HT1080 (cell line): ENCODE measurements around the gene SMARCAL1. TPM values are rescaled to one million over a fixed set of nuclear protein-coding genes. Genes with fewer than 3 reads are reported as not detected.
A peak's percentile ranks its signal among the peaks of the same experiment; 100 is the strongest.

ENCODE experiments used
- DNase-seq: peaks from one replicate; pipeline ENCODE4 v3.0.0-alpha.2; 2015; ENCODE audit warnings: low read depth
- total RNA-seq: library from RNA; depleted of rRNA; stranded (reverse); fragments of >200 nt; shearing (Covaris generic); gene quantifications from 2 replicates; pipeline ENCODE4 v1.2.3, GENCODE V29; 2014

Gene SMARCAL1
- total RNA-seq, 1 experiment from 2014 or later, result 14.6 TPM

GRCh38 chr2:216392945-216393840 is 19.1 kb upstream of the SMARCAL1 start:
- DNase-seq, result no peak

GRCh38 chr2:216394881-216395280 is 17.4 kb upstream of the SMARCAL1 start:
- no peak for DNase-seq

DNA sequence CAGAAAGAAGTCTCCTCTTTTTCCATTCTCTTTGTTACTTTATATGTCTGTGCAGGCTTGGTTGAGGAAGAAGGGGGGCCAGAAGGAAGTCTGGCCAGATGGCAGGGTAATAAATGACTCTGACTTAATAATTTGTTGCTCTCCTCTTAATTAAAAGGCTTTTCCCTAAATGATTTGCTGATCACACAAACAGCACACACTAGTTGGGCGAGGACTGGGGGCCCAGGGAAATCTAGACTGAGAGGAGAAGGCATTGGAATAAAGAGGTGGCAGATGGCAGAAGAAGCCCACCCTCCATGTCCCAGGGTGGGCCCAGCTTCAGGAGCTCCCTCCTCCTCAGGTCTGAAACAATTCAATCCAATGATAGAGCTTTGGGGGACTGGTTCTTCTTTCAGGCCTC is 12.7 kb upstream of the SMARCAL1 start:
- DNase-seq, result no peak

- DNase-seq, result no peak
These were observed 9.5 kb upstream of the SMARCAL1 start for GRCh38 chr2:216402751-216403150.

DNA sequence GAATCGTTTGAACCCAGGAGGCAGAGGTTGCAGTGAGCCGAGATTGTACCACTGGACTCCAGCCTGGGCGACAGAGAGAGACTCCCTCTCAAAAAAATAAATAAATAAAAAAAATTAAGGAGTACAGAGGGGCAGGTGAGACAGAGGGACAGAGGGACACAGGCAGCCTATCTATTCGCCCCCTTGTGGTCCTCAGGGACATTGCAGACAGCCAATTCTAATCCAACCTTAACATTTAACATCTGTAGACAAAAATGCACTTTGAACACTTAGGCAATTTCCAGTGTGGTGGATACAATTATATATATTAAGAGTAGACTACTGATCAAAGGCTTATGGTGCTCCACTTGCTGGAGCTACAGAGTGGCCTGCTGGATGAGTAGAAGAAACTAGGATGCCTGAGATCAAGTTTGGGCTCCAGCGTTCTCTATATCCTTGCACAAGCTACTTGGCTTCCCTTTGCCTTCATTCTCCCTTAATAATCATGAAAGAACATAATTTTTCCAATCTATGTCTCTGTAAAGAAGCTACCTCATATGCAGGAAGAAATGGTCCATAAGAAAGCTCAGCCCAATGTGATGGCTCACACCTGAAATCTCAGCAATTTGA is 8.2 kb upstream of the SMARCAL1 start:
- peak; percentile 48 for DNase-seq

- no peak for DNase-seq
These were observed 6.7 kb upstream of the SMARCAL1 start for GRCh38 chr2:216405588-216405987.

DNA sequence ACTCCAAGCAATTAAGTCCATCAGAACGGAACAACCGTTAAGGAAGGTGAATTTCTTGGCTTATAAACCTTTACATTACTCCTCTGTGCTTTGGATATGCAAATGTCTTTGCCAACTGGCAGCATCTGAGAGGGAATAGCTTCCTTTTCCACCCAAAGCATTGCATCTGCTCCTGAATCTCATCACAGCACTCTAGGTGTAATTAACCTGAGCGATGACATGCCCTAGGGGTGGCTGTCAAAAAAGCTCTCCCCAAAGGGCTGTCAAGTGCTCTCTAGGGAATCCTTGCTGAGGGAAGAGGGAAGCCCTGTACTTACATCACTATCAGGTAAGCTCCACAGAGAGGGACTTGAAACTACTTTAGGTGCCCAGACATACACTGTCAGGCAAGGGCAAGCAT is 5.5 kb upstream of the SMARCAL1 start:
- no peak for DNase-seq

DNA sequence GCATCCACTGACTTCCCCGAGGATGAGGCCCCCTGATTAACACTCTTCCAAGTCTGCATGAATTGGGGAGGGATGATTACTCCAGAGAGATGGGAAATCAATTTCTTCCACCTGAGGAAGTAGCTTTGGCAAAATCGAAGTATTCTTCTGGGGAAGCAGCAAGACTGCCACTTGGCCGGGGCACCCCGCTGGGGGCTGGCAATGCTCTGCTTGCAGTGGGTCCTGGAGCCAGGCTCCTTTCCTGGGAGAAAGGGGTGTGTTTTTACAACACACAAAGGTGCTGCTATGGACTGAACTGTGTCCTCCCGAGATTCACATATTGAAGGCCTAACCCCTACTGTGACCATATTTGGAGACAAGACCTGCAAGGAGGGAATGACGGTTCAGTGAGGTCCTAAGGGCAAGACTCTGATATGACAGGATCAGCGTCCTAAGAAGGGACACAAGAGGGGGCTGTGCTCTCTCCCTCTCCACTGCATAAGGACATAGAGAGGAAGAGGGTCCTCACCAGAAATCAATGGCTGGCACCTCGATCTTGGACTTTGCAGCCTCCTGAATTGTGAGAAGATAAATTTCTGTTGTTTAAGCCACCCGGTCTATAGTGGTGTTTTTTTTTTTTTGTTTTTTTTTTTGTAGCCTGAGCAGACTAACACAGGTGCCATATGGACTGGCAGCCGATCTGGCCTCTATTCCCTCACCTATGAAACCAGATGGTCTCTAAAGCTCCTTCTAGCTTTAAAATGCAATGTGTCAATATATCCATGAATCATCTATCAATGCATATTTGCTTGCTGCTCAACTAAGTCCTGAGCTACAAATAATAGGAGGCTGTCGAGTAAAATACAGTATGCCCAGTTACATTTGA is 3.6 kb upstream of the SMARCAL1 start:
- DNase-seq, result no peak

DNA sequence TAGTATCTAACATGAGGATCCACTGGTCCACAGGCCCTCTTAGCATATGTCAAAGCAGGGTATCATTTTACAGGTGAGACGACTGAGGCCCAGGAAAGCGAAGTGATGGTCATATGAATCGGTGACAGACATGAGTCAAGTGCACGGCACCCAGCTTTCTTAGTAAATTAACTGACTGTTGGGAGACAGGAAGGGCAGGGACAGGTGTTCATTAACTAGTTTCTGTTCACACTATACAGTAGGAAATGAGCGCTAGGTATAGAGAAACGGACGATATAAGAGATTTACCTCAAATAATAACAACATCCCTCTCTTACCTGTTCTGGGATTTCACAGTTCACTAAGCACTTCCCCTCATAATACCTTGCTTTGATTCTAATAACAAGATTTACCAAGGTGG is 1.7 kb upstream of the SMARCAL1 start:
- DNase-seq, result no peak

GRCh38 chr2:216413882-216414281 is 1.6 kb downstream of the SMARCAL1 start:
- no peak for DNase-seq

DNA sequence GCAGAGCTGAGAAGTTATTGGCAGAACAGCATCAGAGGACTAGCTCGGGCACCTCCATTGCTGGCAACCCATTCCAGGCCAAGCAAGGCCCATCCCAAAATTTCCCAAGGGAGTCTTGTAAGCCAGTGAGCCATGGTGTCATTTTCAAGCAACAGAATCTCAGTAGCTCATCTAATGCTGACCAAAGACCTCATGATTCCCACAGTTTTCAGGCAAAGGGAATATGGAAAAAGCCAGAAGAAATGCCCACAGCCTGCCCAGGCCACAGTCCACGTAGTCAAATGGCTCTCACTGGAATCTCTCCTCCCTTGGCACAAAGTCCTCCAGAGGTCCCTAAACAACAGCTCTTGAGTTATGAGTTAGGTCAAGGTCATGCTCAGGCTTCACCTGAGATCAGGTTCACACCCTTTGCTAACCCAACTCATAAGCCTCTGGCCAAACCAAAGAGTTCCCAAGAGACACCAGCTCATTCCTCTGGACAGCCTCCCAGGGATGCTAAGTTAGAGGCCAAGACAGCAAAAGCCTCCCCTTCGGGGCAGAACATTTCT is 2.6 kb downstream of the SMARCAL1 start:
- no peak for DNase-seq

DNA sequence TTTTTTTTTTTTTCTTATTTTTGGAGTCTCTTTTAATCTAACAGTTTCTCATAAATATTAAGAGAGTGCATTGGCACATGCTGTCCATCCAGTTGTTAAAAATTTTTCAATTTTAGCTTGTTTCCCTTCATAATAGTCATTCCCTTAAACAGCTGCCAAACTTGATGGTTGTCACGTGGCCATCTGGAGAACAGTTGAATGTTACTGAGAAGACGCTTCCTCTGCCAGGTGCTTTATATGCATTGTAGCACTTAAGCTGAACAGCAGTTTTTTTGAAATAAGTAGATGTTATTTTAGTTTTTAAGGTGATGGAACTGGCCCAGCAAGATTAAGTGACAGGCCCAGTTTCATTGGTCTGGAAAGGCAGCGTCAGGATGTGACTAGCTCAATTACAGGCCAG is 3.3 kb downstream of the SMARCAL1 start:
- DNase-seq, result no peak

GRCh38 chr2:216416571-216417307 is 4.5 kb downstream of the SMARCAL1 start:
- no peak for DNase-seq

DNA sequence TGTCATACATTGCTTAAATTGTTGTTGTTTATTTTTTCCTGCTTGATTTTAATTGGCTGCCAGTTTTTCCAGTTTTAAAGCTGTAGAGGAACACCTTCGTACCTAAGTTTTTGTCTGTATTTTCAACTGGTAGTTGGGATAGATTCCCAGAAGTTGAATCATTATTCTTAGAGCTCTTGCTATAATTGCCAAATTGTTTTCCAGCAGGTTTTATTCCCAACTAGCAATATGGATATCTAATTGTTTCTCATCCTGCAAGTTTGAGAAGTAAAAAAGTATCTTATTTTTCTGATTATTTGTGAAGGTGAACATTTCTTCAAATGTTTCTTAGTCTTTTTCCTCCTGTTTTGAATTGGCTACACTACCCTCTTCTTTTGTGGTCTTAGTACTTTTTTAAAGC is 6.7 kb downstream of the SMARCAL1 start:
- DNase-seq, result no peak

DNA sequence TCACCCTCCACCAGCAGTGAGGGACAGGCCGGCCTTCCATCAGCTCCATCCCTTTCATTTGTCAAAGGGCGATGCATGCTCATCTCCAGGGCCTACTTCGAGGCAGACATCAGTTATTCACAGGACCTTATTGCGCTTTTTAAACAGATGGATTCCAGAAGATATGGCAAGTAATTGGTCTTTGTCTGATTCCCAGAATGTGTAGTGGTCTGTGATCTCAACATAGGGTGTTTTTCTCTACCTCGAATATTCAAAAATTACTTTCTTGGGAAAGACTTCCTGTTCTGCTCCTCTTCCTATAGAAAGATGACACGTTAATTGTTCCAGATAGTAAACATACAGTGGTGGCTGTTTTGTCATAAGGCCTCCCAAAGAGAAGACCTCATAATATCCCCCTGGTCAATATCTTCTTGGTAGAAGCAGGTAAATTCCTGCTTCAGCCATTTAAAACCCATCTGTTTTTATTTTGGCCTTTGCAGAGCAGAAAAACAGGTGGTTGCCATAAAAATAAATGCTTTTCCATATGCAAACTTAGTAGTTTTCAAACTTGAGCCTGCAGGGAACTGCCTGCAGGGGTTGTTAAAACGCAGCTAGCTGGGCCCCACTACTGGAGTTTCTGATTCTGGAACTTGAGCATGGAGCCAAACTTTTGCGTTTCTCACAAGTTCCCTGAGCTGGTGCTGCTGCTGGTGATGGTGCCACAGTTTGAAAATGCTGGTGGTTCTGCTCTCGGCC is 8.2 kb downstream of the SMARCAL1 start:
- DNase-seq, result no peak

- no peak for DNase-seq
These were observed 10.8 kb downstream of the SMARCAL1 start for GRCh38 chr2:216423071-216423470.

DNA sequence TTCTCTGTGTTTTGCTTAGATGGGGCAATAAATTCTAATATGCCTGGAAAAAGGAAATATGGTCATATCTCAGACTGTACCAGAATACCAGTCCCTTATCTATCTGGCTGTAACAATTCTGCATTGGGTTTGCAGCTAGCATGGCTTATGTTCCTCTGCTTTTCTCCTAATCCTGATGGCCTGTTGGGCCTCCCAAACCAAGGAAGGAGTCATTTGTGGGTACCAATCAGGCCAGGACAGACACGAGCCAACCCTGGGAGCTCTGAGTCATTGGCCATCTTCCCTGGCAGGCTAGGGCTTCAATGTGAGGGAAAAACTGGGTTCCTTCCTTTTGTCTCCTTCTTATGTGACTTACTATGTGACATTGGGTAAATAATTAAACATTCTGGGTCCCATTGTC is 12.0 kb downstream of the SMARCAL1 start:
- no peak for DNase-seq

GRCh38 chr2:216425008-216425787 is 12.9 kb downstream of the SMARCAL1 start:
- no peak for DNase-seq

- DNase-seq, result no peak
These were observed 14.0 kb downstream of the SMARCAL1 start for GRCh38 chr2:216426166-216426777.
